ENCODE measurements around the gene DBF4B.

DBF4B gene

GRCh38 chr17:44778656-44779210 is 70.3 kb downstream of the DBF4B start:
- DNase-seq, result no peak

- peak; percentile 76 for DNase-seq
Observed at GRCh38 chr17:44779211-44780025, 71.0 kb downstream of the DBF4B start.

GRCh38 chr17:44780161-44780560 is 71.7 kb downstream of the DBF4B start:
- DNase-seq, result no peak

- no peak for DNase-seq
Observed at GRCh38 chr17:44780845-44781480, 72.5 kb downstream of the DBF4B start.

GRCh38 chr17:44781551-44782325 is 73.3 kb downstream of the DBF4B start:
- DNase-seq, result no peak

GRCh38 chr17:44782326-44782850 is 73.9 kb downstream of the DBF4B start:
- DNase-seq, result no peak

GRCh38 chr17:44785921-44786320 is 77.5 kb downstream of the DBF4B start:
- DNase-seq, result no peak

- no peak for DNase-seq
Observed at GRCh38 chr17:44786551-44787081, 78.2 kb downstream of the DBF4B start.

- no peak for DNase-seq
Observed at GRCh38 chr17:44787271-44787940, 78.9 kb downstream of the DBF4B start.

- no peak for DNase-seq
Observed at GRCh38 chr17:44788139-44788538, 79.7 kb downstream of the DBF4B start.

GRCh38 chr17:44792276-44792675 is 83.8 kb downstream of the DBF4B start:
- DNase-seq, result no peak

- no peak for DNase-seq
Observed at GRCh38 chr17:44793885-44794842, 85.7 kb downstream of the DBF4B start.

- no peak for DNase-seq
Observed at GRCh38 chr17:44794851-44795413, 86.5 kb downstream of the DBF4B start.

GRCh38 chr17:44795421-44795820 is 87.0 kb downstream of the DBF4B start:
- no peak for DNase-seq

- DNase-seq, result no peak
Observed at GRCh38 chr17:44795928-44796327, 87.5 kb downstream of the DBF4B start.

- DNase-seq, result no peak
Observed at GRCh38 chr17:44796731-44797130, 88.3 kb downstream of the DBF4B start.

- no peak for DNase-seq
Observed at GRCh38 chr17:44797802-44798201, 89.3 kb downstream of the DBF4B start.

- no peak for DNase-seq
Observed at GRCh38 chr17:44798356-44798755, 89.9 kb downstream of the DBF4B start.
